Osteocyte (in vitro differentiated cells): ENCODE data around the gene KLF9. TPM values are rescaled to one million over a fixed set of nuclear protein-coding genes. Genes with fewer than 3 reads are reported as not detected.

Source experiments
- DNase-seq: peaks from one replicate; pipeline ENCODE4 v3.0.0; 2021; ENCODE audit warnings: mixed read lengths; ENCODE audit not compliant: unreplicated experiment; ENCODE audit errors: extremely low spot score
- H3K27ac Mint-ChIP-seq: one replicate; pipeline ENCODE4 v1.8.0; 2021; ENCODE audit warnings: mild to moderate bottlenecking, mixed read lengths; ENCODE audit not compliant: unreplicated experiment
- H3K27me3 Mint-ChIP-seq: one replicate; pipeline ENCODE4 v1.8.0; 2021; ENCODE audit warnings: mixed read lengths; ENCODE audit not compliant: unreplicated experiment
- H3K36me3 Mint-ChIP-seq: one replicate; pipeline ENCODE4 v1.8.0; 2021; ENCODE audit warnings: mixed read lengths; ENCODE audit not compliant: unreplicated experiment
- H3K4me1 Mint-ChIP-seq: one replicate; pipeline ENCODE4 v1.8.0; 2021; ENCODE audit warnings: mixed read lengths; ENCODE audit not compliant: unreplicated experiment
- H3K4me3 Mint-ChIP-seq: one replicate; pipeline ENCODE4 v1.8.0; 2021; ENCODE audit warnings: mild to moderate bottlenecking, moderate library complexity, mixed read lengths; ENCODE audit not compliant: unreplicated experiment
- H3K9me3 Mint-ChIP-seq: one replicate; pipeline ENCODE4 v1.8.0; 2021; ENCODE audit warnings: mixed read lengths; ENCODE audit not compliant: unreplicated experiment
- total RNA-seq: library from RNA; stranded (reverse); gene quantifications from 2 replicates; pipeline ENCODE4 v1.2.1, GENCODE V29; 2021
- TF ChIP-seq, protein P1 (sequence below): fragments of 200-600 bp; sonication (generic); IDR thresholded peaks from 2 replicates; pipeline ENCODE4 v1.5.0; 2021; ENCODE audit warnings: antibody characterized with exemption, mild to moderate bottlenecking, moderate library complexity

KLF9 gene
- total RNA-seq, 1 donor from 2014 or later, result 85.3 TPM

DNA sequence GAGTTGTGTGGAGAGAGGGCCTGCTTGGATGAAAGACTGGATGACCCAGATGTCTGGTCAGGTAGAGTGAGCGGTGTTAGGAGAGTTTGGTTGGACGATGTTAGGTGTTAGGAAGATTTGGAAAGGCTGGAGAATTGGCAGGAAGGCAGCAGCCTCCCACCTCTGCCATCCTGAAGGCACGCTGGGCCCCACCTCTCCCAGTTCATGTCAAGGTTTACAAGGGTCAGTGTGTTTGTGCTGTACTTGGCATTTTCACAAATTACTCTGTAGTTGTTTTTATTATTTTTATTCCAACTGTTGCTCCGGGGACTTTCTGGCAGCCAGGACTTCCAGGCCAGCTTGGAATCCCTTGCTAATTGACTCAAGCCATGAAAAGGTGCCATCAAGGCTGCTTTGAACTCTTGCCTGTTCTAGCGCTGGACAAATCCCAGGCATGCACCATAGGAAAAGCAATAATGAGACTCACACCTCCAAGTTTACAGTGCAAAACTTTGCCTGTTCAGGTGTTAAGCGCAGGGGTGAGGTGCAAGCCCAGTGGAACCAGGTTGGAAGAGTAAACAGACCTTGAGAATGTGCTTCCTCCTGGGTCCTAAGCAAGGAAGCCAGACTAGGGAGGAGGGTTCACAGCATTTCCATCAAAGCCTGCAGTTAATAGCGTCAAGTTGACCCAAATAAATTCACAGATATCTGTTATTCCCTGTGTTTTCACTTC, 41.7 kb upstream of the KLF9 start:
- Mint-ChIP-seq H3K4me3 (no peak overlapping the region), H3K27ac (no peak overlapping the region), H3K27me3 (no peaks in the 10 kb centered on the region)

DNA sequence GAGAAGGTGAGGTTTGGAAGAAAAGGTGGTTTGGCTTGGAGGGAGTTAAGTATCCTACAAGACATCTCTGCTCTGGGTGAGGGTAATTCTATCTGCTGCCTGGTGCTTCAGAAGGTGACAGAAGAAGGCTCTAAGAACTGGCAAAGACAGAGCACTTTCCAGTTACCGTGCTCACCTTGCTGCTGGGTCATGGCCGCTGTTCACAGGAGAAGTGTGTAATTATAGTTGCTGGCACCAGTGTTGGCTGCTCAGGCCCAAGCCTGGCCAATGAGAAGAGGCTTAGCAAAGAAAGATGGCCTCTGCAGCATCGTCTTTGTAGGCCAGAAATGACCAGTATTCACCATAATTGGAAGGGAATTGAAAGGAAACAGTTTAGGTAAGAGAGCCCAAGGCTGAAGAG, 37.9 kb upstream of the KLF9 start:
- H3K27ac Mint-ChIP-seq, result no peak overlapping the region
- peaks cover 11% of the 10 kb centered on the region for H3K4me1 Mint-ChIP-seq
- H3K4me3 Mint-ChIP-seq, result no peak overlapping the region
- peaks cover 6% of the 10 kb centered on the region for H3K9me3 Mint-ChIP-seq
- DNase-seq, result no peak
- no peaks in the 10 kb centered on the region for H3K27me3 Mint-ChIP-seq
- H3K36me3 Mint-ChIP-seq, result no peaks in the 10 kb centered on the region
- TF ChIP-seq, protein P1, sequence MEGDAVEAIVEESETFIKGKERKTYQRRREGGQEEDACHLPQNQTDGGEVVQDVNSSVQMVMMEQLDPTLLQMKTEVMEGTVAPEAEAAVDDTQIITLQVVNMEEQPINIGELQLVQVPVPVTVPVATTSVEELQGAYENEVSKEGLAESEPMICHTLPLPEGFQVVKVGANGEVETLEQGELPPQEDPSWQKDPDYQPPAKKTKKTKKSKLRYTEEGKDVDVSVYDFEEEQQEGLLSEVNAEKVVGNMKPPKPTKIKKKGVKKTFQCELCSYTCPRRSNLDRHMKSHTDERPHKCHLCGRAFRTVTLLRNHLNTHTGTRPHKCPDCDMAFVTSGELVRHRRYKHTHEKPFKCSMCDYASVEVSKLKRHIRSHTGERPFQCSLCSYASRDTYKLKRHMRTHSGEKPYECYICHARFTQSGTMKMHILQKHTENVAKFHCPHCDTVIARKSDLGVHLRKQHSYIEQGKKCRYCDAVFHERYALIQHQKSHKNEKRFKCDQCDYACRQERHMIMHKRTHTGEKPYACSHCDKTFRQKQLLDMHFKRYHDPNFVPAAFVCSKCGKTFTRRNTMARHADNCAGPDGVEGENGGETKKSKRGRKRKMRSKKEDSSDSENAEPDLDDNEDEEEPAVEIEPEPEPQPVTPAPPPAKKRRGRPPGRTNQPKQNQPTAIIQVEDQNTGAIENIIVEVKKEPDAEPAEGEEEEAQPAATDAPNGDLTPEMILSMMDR, result no peak

More for the DNA sequence above, 41.7 kb upstream of the KLF9 start:
- Mint-ChIP-seq H3K9me3 (no peaks in the 10 kb centered on the region), H3K4me1 (peaks cover 11% of the 10 kb centered on the region), H3K36me3 (no peaks in the 10 kb centered on the region)
- TF ChIP-seq, protein P1, result no peak
- DNase-seq, result no peak

DNA sequence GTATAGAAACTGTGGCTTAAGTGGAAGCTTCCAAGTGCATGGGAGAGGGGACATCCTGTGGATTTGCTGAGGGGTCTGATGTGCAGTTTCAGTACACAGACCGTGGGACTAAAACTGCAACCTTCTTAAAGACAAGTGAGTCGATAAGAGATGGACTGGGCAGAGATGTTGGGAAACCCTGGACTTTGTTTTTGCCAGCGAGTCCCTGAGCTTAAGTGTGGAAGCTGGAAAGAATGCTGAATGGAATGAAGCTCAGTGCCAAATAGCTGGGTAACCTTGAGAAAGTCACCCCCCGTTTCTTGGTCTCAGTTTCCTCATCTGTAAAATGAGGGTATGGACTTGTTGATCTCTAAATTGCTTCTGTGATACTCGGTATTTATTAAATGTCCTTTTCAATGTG, 37.3 kb upstream of the KLF9 start:
- Mint-ChIP-seq H3K27ac (no peak overlapping the region), H3K4me1 (peaks cover 9% of the 10 kb centered on the region), H3K4me3 (no peak overlapping the region), H3K9me3 (peaks cover 6% of the 10 kb centered on the region), H3K36me3 (no peaks in the 10 kb centered on the region), H3K27me3 (no peaks in the 10 kb centered on the region)
- DNase-seq, result no peak
- TF ChIP-seq, protein P1, result no peak

DNA sequence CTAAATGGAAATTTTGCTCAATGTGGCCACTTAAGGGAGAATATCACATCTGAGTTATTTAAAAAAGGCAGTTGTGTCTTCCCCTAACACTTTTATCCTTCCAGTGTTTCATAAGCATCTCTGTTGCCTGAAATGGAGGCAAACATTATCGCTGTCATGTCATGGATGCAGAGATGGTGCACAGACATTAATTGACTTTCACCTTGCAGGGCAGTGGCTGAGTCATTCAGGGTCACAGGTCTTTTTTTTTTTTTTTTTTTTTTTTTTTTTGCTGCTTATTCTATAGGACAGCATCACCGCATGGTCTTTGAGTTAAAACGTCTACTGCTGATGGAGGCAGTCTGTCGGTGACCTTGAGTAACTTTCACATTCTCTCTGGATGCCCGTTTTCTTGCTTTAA, 36.3 kb upstream of the KLF9 start:
- TF ChIP-seq, protein P1, result no peak
- peaks cover 3% of the 10 kb centered on the region for H3K4me1 Mint-ChIP-seq
- peaks cover 6% of the 10 kb centered on the region for H3K9me3 Mint-ChIP-seq
- H3K27me3 Mint-ChIP-seq, result no peaks in the 10 kb centered on the region
- H3K36me3 Mint-ChIP-seq, result no peaks in the 10 kb centered on the region
- H3K27ac Mint-ChIP-seq, result no peak overlapping the region
- no peak for DNase-seq
- no peak overlapping the region for H3K4me3 Mint-ChIP-seq

DNA sequence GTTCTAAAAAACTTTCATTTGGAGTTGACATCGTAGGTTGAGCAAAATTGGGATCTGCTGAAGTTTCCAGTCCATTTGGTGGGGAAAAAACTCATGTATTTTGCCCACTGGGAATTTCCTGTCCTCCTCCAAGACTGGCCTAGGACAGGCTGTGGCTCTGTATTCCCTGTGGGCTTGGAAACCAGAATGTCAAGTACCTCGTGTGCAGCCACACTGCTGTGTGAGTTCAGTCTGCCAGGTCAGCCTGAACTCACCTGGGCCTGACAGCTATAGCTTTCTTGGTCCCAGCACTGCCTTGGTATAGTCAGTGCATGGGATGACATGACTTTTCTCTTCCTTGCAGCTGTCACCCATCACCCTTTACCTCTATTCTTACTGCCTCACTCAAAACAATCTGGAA, 35.0 kb upstream of the KLF9 start:
- Mint-ChIP-seq H3K27ac (no peak overlapping the region), H3K9me3 (peaks cover 6% of the 10 kb centered on the region), H3K36me3 (no peaks in the 10 kb centered on the region), H3K4me3 (no peak overlapping the region), H3K4me1 (peaks cover 4% of the 10 kb centered on the region), H3K27me3 (no peaks in the 10 kb centered on the region)
- TF ChIP-seq, protein P1, result no peak
- DNase-seq, result no peak
